GM12874 (cell line): Measurements from ENCODE around the gene MYBPH.

Experiments used
- CTCF ChIP-seq: IDR thresholded peaks from 2 replicates; pipeline ENCODE4 v1.5.1; 2011; ENCODE audit warnings: low read depth, mild to moderate bottlenecking, control low read depth, low read length, moderate library complexity; ENCODE audit not compliant: insufficient read depth

The MYBPH gene

GRCh38 chr1:203184467-203184866, 8.8 kb upstream of the MYBPH start:
- no peak for TF ChIP-seq CTCF

- no peak for TF ChIP-seq CTCF
These were observed 8.2 kb upstream of the MYBPH start for GRCh38 chr1:203183828-203184227.

DNA sequence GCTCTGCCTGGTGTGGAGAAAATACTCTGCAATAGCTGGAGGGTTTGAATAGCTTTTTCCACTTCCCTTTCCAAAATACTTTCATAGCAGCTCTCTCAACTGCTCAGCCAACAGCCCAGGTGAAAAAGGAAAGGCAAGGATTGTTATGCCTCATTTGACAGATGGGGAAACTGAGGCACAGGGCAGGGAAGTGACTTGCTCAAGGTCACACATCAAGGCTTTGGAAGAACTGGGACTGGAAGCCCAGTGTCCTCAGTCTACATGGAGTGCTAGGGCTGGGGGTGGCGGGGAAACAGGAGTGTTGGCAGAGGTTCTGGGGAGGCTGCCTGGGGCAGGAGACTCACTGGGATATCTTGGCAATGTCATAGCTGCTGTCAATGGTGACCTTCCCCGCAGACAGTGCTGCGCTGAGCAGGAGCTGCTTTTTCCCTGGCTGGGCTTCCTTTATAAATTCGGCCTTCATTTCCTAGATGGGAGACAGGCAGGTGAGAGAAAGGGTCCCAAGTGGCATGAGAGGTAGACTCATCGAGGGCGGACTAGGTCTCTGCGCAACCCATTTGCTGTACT, 6.8 kb upstream of the MYBPH start:
- TF ChIP-seq CTCF, result no peak

- no peak for TF ChIP-seq CTCF
These were observed 6.2 kb upstream of the MYBPH start for GRCh38 chr1:203181586-203182386.

DNA sequence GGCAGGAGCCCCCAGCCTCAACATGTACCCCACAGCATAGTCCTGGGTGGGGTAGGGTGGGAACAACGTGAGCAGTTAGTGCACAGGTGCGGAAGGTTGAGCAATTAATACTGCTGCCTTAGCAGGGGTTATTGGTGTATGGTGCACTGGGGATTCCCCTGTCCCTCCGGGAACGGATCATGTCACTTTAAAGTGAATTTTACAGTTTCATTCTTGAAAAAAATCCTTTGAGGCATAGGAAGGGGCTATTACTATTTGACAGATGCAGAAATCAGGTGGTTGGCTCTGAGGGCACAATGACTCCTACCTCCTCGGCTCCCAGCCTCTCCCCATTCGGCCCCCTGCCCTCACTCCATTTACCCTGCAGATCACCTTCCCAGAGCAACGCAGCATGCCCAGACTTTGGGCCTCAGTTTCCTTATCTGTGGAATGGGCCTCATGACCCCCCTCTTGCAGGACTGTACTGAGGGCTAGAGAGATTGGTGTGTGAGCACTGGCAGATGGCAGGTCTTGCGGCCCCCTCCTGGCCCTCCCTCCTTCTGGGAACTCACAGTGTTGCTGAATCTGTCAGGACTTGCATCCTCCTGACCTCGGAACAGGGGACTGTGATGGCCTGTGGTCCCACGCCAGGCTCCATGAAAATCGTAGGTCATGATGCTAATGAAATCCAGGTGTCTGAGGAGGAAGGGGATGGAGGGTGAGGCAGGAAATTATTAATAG, 5.1 kb upstream of the MYBPH start:
- no peak for TF ChIP-seq CTCF

- no peak for TF ChIP-seq CTCF
These were observed 4.0 kb upstream of the MYBPH start for GRCh38 chr1:203179667-203180005.

DNA sequence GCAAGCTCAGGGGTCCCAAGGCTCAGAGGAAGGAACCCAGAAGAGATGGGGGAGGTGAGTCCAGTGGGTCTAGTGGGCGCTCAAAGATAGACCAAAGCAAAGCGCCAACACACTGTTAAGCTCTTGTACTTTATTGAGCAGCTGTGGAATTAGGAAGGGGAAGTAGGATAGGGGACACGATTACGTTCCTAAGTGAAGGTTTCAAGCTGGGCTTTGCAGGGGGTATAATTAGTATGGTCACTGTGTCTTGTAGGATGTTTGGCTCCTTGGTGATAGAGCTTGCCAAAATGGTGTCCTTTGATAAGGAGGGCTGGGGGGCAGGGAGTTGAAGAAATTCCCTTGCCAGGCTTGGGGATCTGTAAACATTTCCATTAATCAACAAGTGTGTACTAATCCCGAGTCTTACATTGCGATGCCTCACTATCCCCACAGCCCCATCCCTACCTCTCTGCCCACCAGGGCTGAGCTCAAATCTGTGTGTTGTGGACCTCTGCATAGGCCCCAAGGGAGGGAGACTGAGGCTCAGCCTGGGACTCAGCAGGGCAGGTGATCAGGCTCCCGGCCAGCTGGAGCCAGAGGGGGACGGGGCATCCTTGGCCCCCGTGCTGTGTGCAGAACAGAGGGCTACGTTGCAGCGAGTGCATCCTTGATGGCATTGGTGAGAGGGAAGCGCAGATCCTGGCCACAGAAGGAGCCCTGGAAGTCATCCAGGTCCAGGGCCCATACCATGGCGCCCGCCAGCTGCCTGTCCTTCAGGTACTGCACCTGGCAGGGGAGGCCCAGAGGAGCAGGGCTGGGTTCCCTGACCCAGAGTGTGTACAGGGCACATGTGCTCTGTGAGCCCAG, 3.4 kb upstream of the MYBPH start:
- TF ChIP-seq CTCF, result no peak
